BJ (cell line): ENCODE data around the gene GATA2. TPM values are rescaled to one million over a fixed set of nuclear protein-coding genes. Genes with fewer than 3 reads are reported as not detected.

ENCODE experiments used
- CTCF ChIA-PET: fragments of 350-600 bp; formaldehyde crosslinking; extraction: SDS; loops from one replicate; lab custom pipeline; 2021; ENCODE audit warnings: antibody characterized with exemption, inconsistent platforms; lab: Yijun Ruan, JAX
- POLR2A ChIA-PET: fragments of 300-600 bp; sonication (Branson Sonifier 250); formaldehyde crosslinking; extraction: SDS; loops from one replicate; lab custom pipeline; 2021; ENCODE audit warnings: antibody characterized with exemption; lab: Charles Lee
- DNase-seq: peaks from one replicate; pipeline ENCODE4 v3.0.0-alpha.2; 2011; ENCODE audit warnings: low read depth
- H3K27me3 ChIP-seq: 2 replicates; pipeline ENCODE4 v1.6.0; 2011; ENCODE audit warnings: low read length; ENCODE audit not compliant: control insufficient read depth, insufficient read depth
- H3K36me3 ChIP-seq: 2 replicates; pipeline ENCODE4 v1.5.1; 2011; ENCODE audit warnings: low read length; ENCODE audit not compliant: control insufficient read depth, insufficient read depth
- H3K4me3 ChIP-seq: 2 replicates; pipeline ENCODE4 v1.5.1; 2011; ENCODE audit warnings: low read depth, mild to moderate bottlenecking, control low read depth, low read length
- CTCF ChIP-seq: IDR thresholded peaks from 2 replicates; pipeline ENCODE4 v1.5.1; 2011; ENCODE audit warnings: low read depth, mild to moderate bottlenecking, control low read depth, inconsistent platforms, low read length, moderate library complexity; ENCODE audit not compliant: insufficient read depth
- polyA plus RNA-seq: library from polyadenylated mRNA; depleted of rRNA; stranded (reverse); fragments of >200 nt; gene quantifications from 2 replicates; pipeline ENCODE4 v1.2.3, GENCODE V29; 2011

The GATA2 gene
- polyA plus RNA-seq, 1 experiment, result 13.4 TPM

- Histone ChIP-seq H3K27me3 (no peaks in the 10 kb centered on the region), H3K4me3 (peak overlapping the region; percentile 91), H3K36me3 (peaks cover 32% of the 10 kb centered on the region)
- no peak for DNase-seq
- TF ChIP-seq CTCF, result no peak
- ChIA-PET CTCF (interaction anchor here (0.5 to 2.1 kb wide), 5 partner anchors 12 to 315 kb away, joined by 3 to 9 read pairs (median 4); no protein-coding TSS in a partner anchor), POLR2A (no interaction called here)
These were observed 7.5 kb downstream of the GATA2 start for GRCh38 chr3:128485282-128486204.

GRCh38 chr3:128484404-128485281 lies 8.4 kb downstream of the GATA2 start:
- ChIA-PET POLR2A (no interaction called here), CTCF (interaction anchor here (1.2 to 2.1 kb wide), 3 partner anchors 13 to 59 kb away, joined by 3 to 9 read pairs (median 6); no protein-coding TSS in a partner anchor)
- H3K27me3 ChIP-seq, result no peaks in the 10 kb centered on the region
- no peak for DNase-seq
- peak overlapping the region; percentile 91 for H3K4me3 ChIP-seq
- no peak for TF ChIP-seq CTCF
- H3K36me3 ChIP-seq, result peaks cover 37% of the 10 kb centered on the region

GRCh38 chr3:128483657-128484403 lies 9.2 kb downstream of the GATA2 start:
- CTCF ChIA-PET, result interaction anchor here (0.9 to 1.7 kb wide), 6 partner anchors 12 to 126 kb away, joined by 3 to 6 read pairs (median 3); no protein-coding TSS in a partner anchor
- no peak for DNase-seq
- no peak for TF ChIP-seq CTCF
- POLR2A ChIA-PET, result interaction anchor here (1.0 kb wide), 1 partner anchor 9 kb away, joined by 3 read pairs; no protein-coding TSS in a partner anchor
- Histone ChIP-seq H3K36me3 (peaks cover 39% of the 10 kb centered on the region), H3K4me3 (peak overlapping the region; percentile 91), H3K27me3 (no peaks in the 10 kb centered on the region)

DNA sequence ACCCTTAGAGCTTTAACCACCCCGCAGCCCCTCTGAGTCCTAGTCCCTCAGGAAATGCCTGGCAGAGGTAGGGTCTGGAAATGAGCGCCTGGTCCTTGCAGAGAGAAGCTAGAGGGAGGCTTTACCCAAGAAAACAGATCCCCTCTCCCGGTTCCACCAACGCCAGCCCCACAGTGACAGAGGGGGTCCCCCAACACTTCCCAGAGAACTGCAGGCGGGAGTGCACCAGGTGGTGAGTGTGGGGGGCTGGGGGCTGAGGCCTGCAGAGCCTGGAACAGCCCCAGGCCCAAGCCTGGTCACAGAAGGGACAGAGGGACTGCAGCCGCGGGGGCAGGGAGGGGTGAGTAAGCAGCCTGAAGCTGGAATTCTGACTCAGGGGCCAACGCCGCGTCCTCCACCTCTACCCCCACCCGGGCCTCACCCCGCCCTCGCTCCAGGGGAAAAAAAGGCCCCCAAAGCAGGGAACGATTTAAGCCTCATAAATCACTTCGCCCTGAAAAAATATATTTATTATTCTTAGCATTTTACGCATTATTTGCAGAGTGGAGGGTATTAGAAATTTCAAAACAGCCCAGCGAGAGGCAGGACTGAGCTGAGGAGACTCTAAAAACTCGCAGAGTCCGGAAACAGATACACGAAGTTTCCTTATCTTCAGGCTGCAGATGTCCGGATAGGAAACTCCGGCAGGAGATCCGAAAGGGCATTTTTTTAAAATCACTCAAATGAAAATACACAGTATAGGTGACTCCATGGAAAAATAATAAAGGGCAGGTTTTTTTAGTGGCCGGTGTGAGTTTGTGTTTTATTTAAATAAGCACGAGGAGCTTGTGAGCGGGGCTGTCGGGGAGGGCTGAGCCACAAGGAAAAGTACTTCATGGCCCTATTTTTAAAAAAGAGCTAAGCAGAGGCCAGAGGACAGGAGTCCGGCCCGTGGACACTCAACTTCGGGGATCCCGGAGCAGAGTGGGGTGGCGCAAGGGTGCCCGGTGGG lies 10.0 kb downstream of the GATA2 start:
- CTCF ChIA-PET, result interaction anchor here (0.9 to 1.7 kb wide), 11 partner anchors 8 to 396 kb away, joined by 3 to 8 read pairs (median 3); no protein-coding TSS in a partner anchor
- Histone ChIP-seq H3K4me3 (peak overlapping the region; percentile 91), H3K27me3 (no peaks in the 10 kb centered on the region), H3K36me3 (peaks cover 39% of the 10 kb centered on the region)
- POLR2A ChIA-PET, result interaction anchor here (0.6 to 1.0 kb wide), 2 partner anchors 9 to 99 kb away, joined by 3 read pairs; no protein-coding TSS in a partner anchor
- TF ChIP-seq CTCF, result peak; percentile 37; the same call in 1 of the 2 replicates
- DNase-seq, result peak; percentile 71
